ENCODE data around the gene SPDYE1.
"Not testable (repeated sequence)": the region's sequence is repeated elsewhere in the genome, so short reads cannot be mapped to it uniquely, and the experiment has no call there.

Gene SPDYE1

DNA sequence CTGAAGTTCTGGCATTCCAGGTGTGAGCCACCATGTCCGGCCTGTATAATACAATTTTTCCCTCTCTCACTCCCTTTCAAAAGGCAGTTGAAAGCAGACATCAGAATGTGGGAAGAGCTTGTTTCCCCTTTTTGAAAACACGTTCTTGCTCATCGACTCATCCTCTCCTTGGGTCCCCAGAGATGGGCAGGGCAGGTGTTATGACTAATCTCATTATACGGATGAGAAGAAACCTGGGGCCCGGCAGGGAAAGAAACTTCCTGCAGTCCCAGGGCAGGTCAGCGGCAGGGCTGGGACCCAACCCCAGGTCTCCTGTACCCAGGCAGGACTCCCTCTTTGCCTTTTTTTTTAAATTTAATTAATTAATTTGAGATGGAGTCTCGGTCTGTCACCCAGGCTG lies 4.8 kb upstream of the SPDYE1 start:
- not testable (repeated sequence) for DNase-seq (ENCODE audit: low read depth in 1 of 2, low spot score in 1 of 2)

DNA sequence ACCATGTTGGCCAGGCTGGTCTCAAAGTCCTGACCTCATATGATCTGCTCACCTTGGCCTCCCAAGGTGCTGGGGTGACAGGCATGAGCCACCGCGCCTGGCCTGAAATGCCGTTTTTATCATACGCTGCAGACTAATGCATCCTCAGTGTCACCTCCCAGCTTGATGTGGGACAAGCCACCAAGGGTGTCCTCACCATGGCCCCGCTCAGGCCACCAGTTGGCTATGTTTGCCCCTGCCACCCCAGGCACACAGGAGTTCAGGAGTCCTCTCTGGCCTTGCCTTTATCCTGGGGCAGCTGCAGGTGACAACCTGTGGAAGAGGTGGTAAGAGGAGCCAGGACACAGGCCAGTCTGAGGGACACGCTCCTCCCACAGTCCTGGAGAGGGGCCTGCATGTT lies 3.0 kb upstream of the SPDYE1 start:
- DNase-seq (ENCODE audit: low read depth in 1 of 2, low spot score in 1 of 2): not testable (repeated sequence)

DNA sequence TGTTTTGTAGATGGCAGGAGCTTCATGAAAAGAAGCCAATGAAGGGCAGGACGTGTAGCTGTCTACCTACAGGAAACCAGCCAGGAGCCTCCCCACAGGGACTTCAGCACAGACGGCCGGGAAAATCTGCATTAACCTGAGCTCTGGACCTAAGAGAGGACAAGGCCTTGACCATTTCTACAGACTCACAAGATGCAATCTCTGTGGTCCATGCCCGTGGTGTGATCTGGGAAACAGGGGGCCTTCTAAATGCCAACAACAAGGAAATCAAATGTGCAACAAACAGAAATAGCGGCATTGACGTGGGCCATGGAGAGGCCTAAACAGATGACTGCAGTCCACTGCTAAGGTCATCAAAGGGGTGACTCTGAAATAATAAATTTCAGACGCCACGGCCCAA lies 14.4 kb downstream of the SPDYE1 start:
- not testable (repeated sequence) for DNase-seq (ENCODE audit: low read depth in 1 of 2, low spot score in 1 of 2)

DNA sequence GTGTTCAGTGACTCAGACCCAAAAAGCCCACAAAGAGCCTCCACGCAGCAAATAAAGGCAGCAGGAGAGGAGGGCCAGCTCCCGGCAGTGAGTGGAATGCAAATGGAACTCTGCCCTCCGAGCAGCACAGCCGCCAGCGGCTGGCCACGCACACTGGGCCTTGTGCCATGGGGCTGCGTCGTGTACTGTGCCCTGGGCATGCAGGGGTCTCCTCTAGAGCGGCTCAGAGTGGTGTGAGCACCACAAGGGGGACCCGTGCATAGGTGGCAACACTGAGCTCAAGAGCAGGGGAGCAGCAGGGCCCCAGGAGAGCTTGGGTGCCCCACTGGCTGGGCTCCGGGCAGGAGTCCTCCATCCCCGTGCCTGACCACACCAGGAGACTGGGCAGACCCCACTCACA lies 17.4 kb downstream of the SPDYE1 start:
- DNase-seq (ENCODE audit: low read depth in 1 of 2, low spot score in 1 of 2): not testable (repeated sequence)

DNA sequence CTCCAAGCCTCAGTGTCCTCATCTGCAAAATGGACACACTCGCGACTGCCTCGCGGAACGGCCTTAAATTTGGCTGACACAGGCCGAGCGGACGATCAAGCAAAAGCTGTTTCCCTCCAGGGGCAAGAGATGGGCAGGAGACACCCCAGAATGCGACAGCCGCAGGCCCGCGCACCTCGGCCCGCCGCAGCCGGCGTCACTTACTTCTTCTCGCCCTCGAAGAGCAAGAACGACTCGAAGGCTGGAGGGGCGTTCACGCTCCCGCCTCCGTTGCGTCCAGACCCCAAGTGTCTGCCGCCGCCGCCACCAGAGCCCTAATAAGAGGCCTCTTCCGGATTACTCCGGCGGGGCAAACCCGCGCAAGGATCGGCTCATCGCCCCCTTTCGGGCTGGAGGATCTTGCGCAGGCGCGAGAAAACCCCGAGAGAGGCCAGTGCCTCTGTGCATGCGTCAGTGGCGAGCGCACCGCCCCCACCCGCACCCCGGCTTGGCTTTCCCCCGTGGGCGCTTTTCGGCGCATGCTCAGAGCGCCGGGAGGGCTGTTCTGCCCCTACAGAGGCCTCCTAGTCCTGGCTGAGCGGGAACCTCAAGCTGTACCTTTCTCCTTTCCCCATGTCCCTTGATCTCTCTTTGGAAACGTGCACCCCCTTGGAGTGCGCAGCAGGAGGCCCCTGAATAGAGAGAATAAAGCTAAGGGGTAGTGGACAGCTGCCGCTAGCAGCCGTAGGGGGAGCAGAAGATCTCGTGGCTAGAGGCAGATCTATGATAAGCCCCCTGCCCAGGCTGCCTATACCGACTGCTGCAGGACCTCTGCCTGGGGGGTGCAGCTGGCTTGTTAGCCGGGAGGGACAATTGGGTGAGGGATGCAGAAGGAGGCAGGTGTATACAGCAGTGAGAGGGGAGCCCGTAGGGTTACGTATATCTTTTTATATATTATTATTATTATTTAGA lies 21.4 kb downstream of the SPDYE1 start:
- peak; percentile 99 for DNase-seq (ENCODE audit: low read depth in 1 of 2, low spot score in 1 of 2)

DNA sequence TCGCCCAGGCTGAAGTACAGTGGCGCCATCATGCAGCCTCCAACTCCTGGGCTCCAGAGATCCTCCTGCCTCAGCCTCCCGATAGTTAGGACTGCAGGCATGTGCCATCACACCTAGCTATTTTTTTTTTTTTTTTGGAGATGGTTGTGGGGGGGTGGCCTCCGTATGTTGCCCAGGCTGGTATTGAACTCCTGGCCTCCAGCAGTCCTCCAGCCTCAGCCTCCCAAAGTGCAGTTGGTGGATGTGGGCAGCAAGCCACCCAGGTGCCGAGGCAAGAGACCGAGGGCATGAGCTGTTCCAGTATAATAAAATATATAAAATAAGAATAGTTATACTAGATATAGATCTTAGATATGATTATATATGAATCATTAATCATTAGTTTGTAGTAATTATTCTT lies 22.1 kb downstream of the SPDYE1 start:
- DNase-seq (ENCODE audit: low read depth in 1 of 2, low spot score in 1 of 2): not testable (repeated sequence)

DNA sequence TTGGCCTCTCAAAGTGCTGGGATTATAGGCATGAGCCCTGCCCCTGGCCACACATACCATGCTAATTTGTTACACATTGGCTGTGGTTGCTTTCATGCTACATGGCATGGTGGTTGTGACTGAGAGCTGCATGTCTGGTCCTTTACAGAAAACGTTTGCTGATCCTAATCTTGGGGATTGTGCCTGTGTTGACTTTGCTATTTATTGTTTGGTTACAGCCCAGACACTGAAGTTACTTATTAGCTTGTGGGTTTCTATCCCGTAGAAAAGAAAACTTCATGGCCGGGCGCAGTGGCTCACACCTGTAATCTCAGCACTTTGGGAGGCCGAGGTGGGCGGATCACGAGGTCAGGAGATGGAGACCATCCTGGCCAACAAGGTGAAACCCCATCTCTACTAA lies 24.4 kb downstream of the SPDYE1 start:
- not testable (repeated sequence) for DNase-seq (ENCODE audit: low read depth in 1 of 2, low spot score in 1 of 2)

DNA sequence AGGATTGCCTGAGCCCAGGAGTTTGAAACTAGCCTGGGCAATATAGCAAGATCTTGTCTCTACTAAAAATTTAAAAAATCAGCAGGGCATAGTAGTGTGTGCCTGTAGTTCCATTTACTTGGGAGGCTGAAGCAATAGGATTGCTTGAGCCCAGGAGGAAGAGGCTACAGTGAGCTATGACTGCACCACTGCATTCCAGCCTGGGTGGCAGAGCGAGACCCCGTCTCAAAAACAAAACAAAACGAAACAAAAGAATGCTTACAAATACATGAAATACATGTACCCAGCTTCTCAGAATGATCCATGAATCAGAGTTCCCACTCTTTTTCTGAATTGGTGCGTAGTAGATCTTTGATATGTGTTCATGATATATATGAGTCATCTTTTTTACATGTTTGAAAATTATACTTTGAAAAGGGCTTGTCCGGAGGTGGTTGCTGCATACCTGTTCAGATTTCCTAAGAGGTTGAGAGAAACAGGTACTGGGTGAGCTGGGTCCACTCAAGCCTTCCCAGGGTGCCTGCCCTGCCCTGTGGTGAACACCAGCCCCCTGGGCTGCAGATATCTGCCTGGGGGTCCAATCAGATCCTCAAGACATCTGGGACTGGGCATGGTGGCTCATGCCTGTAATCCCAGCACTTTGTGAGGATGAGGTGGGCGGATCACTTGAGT lies 25.2 kb downstream of the SPDYE1 start:
- not testable (repeated sequence) for DNase-seq (ENCODE audit: low read depth in 1 of 2, low spot score in 1 of 2)

DNA sequence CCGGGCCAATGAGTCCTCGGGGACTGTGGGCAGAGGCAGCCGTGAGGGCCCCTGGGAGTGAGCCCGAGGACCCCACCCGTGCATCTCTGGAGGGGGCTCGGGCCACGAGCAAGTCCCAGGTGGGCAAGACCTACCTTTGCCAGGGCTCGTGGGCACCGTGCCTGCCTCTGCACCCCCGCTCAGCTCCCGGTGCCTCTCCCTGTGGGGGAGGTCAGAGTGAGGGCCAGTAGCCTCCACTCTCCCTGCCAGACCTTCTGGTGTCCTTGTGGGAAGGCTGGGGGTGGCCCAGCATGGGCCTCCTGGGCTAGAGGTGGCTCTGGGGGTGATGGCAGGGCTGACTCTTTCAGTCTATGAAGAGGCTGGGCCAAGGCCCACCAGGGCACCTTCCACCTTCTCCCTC lies 31.7 kb downstream of the SPDYE1 start:
- DNase-seq (ENCODE audit: low read depth in 1 of 2, low spot score in 1 of 2): not testable (repeated sequence)

DNA sequence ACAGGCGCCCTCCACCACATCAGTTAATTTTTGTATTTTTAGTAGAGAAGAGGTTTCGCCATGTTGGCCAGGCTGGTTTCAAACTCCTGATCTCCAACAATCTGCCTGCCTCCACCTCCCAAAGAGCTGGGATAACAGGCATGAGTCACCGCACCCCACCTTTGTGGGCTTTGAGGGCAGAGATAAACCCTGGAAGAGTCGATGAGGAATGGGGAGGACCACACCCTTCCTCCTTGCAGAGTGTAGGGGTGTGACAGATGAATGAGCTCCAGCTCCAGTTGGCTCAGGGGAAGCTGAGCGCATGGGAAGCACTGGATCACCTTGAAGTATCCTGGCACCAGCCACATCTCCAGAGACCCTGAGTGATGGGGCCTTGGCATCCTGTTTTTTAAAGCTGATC lies 32.3 kb downstream of the SPDYE1 start:
- not testable (repeated sequence) for DNase-seq (ENCODE audit: low read depth in 1 of 2, low spot score in 1 of 2)

DNA sequence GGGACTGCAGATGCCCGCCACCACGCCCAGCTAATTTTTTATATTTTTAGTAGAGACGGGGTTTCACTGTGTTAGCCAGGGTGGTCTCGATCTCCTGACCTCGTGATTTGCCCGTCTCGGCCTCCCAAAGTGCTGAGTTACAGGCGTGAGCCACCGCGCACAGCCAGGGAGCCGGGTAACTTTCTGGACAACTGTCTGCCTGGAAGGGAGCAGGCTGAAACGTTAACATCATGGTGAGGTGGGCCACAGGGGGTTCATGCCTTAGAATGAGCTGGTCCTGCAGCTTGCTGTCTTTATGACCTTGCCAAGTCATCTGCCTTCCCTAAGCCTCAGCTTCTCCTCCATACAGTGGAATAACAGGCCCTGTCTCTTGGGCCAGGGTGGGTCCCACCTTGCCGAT lies 33.6 kb downstream of the SPDYE1 start:
- DNase-seq (ENCODE audit: low read depth in 1 of 2, low spot score in 1 of 2): not testable (repeated sequence)

DNA sequence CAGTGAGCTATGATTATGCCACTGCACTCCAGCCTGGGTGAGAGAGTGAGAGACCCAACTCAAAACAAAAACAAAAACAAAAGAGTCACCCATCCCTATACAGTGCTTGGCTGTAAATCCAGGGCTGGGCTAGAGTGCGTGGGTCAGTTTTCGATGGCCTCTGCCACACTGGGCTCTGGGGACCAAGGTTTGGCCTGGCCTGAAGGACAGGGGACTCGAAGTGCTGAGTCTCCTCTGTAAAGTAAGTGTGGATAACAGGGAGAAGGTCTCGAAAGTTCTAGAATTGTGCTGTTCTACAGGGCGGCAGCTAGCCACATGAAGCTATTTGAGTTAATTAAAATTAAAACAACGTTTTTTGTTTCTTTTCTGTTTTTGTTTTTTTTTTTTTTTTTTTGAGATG lies 34.3 kb downstream of the SPDYE1 start:
- not testable (repeated sequence) for DNase-seq (ENCODE audit: low read depth in 1 of 2, low spot score in 1 of 2)

DNA sequence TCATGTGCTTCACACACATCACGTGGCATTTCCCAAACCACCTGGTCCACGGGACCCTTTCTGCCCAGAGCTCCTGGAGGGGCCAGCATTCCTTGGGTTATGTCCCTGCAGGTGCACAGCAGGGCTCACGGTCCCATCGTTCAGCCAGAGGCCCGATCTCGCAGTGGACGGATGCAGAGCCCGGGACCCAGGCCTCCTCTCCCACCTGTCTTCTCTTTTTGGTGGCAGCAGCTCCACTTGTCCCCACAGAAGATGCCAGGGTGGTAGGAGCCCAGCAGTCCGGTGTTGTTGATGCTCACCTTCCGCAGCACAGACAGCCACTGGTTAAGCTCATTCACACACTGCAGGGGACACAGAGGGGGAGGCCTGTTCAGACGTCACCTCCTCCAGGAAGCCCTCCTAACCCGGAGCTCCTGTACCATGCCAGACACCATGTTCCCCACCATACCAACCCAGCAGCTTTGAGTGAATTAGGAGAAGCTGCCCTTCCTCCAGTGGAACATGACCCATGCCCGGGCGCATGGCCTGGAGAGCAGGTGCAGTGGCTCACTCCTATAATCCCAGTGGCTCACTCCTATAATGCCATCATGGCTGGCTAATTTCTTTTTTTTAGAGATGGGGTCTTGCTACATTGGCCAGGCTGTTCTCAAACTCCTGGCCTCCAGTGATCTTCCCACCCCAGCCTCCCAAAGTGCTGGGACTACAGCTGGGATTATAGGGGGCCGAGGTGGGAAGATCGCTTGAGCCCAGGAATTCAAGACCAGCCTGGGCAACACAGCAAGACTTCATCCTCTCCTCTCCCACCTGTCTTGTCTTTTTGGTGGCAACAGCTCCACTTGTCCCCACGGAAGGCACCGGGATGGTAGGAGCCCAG lies 36.5 kb downstream of the SPDYE1 start:
- not testable (repeated sequence) for DNase-seq (ENCODE audit: low read depth in 1 of 2, low spot score in 1 of 2)

DNA sequence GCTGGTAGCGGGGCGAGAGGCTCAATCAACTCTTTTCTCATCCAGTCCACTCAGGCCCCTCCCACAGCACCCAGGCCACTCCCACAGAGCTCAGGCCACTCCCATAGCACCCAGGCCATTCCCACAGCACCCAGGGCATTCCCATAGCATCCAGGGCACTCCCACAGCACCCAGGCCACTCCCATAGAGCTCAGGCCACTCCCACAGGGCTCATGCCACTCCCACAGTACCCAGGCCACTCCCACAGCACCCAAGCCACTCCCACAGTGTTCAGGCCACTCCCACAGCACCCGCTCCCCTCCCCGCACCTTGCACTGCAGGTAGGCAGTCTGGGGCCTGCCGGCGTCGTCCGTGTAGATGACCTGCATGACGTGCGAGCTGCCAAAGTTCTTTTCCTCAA lies 38.7 kb downstream of the SPDYE1 start:
- not testable (repeated sequence) for DNase-seq (ENCODE audit: low read depth in 1 of 2, low spot score in 1 of 2)

DNA sequence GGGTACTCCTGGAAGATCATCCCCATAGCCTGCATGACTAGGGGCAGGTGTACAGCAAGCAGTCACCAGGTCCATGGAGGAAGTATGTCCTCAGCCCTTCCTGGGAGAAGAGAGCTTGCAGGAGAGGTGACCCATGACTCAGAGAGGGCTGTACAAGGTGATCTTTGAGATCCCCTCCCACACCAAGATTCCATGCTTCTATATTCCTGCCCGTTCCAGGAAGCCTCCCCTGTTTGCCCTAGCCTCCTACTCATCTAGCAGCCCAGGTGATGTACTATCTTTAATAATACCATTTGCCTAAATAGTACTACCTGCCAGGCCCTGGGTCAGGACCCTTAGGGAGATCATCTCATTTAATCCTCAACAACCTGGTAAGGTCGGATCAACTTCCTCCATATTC lies 40.3 kb downstream of the SPDYE1 start:
- not testable (repeated sequence) for DNase-seq (ENCODE audit: low read depth in 1 of 2, low spot score in 1 of 2)

DNA sequence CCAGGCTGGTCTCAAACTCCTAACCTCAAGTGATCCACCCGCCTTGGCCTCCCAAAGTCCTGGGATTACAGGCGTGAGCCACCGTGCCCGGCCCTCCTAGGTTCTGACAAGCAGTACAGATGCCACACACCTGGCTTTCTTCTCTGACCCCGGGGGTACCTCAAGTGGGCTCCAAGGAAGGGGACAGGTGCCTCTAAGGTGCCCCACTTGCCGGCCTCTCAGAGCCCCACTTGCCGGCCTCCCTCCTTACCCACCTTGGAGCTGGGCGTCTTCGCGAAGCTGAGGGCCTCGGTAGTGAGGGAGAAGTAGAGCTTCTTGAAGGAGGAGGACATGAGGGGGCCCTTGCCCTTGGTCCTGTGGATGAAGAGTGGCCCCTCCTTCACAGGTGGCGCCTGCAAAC lies 40.9 kb downstream of the SPDYE1 start:
- DNase-seq (ENCODE audit: low read depth in 1 of 2, low spot score in 1 of 2): not testable (repeated sequence)

DNA sequence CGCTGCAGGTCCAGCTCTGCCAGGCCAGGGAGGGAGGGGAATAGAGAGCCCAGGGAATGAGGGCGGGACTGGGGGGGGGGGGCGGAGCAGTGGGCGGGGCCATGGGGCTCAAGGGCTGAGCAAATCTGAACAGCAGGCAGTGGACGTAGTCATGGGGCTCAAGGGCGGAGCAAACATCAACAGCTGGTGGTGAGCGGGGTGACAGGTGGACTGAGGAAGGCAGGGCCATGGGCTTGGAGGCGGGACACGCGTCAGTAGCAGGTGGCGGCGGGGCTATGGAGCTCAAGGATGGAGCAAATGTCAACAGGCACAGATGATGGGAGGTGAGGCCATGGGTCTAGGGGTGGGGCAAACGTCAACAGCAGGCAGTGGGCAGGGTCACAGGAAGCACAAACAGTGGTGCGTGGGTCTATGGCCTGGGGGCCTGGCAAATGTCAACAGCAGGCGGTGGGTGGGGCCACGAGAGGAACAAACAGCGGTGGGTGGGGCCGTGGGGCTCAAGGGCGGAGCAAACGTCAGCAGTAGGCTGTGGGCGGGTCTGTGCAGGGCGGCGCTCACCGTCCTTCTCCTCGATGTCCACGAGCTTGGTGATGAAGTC lies 41.4 kb downstream of the SPDYE1 start:
- peak; percentile 68 to 69 for DNase-seq (ENCODE audit: low read depth in 1 of 2, low spot score in 1 of 2)

DNA sequence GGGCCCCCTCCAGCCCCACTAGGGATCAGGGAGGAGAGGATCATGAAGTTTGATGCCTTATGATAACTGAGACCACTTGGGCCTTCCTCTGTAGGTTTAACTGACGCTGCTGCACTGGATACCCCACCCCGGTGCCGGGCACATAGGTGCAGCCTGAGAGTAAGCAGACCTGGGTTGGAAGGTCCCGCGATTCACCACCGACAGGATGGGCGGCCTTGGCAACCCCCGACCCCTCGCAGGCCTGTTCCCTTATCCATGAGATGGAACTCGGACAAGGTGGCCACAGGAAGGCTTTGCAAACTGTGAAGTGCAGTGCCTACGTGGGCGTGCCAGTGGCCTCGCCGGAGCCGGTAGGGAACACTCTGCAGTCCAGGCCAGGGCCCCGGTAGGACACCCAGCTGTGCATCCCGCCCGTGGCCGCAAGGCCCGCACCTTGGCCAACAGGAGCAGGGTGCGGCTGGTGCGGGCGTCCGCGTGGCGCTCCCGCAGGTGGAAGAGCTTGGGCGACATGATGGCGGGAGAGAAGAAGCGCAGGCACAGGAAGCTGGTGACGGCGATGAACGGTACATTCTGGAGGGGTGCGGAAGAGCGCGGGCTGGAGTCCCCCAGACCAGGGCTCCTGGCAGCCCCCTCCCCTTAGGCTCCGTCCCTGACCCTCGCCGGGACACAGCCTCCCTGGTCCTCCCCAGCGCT lies 42.2 kb downstream of the SPDYE1 start:
- not testable (repeated sequence) for DNase-seq (ENCODE audit: low read depth in 1 of 2, low spot score in 1 of 2)

DNA sequence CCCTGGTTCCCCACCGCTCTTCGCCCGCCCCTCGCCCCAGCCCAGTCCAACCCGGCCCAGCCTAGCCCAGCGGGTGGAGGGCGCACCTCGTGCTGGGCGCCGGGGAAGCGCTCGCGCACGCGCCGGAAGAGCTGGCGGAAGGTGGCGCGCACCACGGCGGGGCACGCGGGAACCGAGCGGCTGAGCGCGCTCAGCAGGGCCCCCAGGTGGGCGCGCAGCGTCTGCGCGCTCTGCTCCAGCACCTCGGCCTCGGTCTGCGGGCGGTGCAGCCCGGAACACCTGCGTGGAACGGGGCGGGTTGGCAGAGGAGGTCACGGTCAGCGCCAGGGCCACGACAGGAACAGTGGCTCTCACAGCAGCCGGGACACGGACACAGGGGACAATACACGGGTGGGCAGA lies 42.8 kb downstream of the SPDYE1 start:
- peak in 1 of 2 donors; percentile 59 for DNase-seq (ENCODE audit: low read depth in 1 of 2, low spot score in 1 of 2)

DNA sequence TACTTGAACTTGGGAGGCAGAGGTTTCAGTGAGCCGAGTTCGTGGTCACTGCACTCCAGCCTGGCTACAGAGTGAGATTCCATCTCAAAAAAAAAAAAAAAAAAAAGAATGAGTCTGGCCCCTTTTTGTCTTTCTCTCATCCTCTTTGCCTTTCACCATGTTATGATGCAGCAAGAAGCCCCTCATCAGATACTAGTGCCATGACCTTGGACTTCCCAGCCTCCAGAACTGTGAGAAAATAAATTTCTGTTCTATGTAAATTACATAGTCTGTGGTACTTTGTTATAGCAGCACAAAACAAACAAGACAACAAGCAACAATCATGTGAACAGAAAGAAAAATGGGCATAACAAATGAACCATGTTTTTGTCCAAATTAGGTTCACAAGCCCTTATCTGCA lies 44.5 kb downstream of the SPDYE1 start:
- DNase-seq (ENCODE audit: low read depth in 1 of 2, low spot score in 1 of 2): no peak
